Astrocyte (in vitro differentiated cells and primary cell): ENCODE data around the gene PCNT.

ENCODE experiments used
- EZH2 ChIP-seq: IDR thresholded peaks from 2 replicates; pipeline ENCODE4 v1.6.1; 2012; ENCODE audit warnings: mild to moderate bottlenecking, low read length, inconsistent platforms; ENCODE audit not compliant: insufficient read depth
- TF ChIP-seq, protein P1 (sequence below): IDR thresholded peaks from 2 replicates; pipeline ENCODE4 v1.5.1; 2011; ENCODE audit warnings: low read depth, mild to moderate bottlenecking, inconsistent platforms, low read length, moderate library complexity; ENCODE audit not compliant: insufficient read depth

GRCh38 chr21:46411236-46411635, 87.3 kb downstream of the PCNT start:
- TF ChIP-seq, protein P1, sequence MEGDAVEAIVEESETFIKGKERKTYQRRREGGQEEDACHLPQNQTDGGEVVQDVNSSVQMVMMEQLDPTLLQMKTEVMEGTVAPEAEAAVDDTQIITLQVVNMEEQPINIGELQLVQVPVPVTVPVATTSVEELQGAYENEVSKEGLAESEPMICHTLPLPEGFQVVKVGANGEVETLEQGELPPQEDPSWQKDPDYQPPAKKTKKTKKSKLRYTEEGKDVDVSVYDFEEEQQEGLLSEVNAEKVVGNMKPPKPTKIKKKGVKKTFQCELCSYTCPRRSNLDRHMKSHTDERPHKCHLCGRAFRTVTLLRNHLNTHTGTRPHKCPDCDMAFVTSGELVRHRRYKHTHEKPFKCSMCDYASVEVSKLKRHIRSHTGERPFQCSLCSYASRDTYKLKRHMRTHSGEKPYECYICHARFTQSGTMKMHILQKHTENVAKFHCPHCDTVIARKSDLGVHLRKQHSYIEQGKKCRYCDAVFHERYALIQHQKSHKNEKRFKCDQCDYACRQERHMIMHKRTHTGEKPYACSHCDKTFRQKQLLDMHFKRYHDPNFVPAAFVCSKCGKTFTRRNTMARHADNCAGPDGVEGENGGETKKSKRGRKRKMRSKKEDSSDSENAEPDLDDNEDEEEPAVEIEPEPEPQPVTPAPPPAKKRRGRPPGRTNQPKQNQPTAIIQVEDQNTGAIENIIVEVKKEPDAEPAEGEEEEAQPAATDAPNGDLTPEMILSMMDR, result no peak
- TF ChIP-seq EZH2, result no peak
